Measurements from ENCODE around the gene PHLPP1.
A peak's percentile ranks its signal among the peaks of the same experiment; 100 is the strongest.
"Not testable (repeated sequence)": the region's sequence is repeated elsewhere in the genome, so short reads cannot be mapped to it uniquely, and the experiment has no call there.

PHLPP1 gene

GRCh38 chr18:62715436-62715758 is at the start of gene PHLPP1:
Gene PHLPP1 (plus strand): TSS chr18:62715541. CDS start chr18:62715684, 143 bp downstream.
- DNase-seq = no peak

- no peak for DNase-seq
Observed at GRCh38 chr18:62669225-62669624, 46.1 kb upstream of the PHLPP1 start.

GRCh38 chr18:62670573-62670972 is 44.8 kb upstream of the PHLPP1 start:
- DNase-seq = no peak

GRCh38 chr18:62672600-62672999 is 42.7 kb upstream of the PHLPP1 start:
- DNase-seq = no peak

DNA sequence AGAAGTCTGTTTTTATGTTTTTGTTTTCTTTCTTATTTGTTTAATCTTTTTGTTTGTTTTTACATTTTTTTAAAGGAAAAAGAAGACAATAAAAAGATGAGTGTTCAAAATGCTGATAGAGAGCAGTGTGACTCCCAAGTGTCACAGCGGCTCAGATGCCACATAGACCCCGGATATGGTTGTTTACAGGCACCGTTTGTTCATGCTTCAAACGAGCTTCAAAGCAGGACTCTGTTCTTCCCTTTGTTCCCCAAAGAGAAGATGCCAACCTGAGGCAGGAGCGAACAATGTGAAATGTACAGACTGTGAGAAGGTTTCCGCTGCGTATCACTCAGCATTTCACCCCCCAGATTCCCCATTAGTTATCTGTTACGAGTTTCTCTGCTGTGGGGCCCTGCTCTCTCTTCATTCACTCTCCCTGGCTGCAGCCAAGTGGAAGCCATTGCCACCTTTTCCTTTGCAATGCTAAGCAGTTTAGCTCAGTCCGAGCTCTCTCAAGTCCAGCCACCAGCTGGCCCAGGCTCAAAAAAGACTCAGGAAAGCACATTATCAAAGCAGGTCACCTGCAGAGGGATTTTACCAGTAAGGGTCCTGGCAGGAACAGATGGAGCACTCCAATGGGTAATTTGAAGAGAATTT is 36.4 kb upstream of the PHLPP1 start:
- DNase-seq = no peak

- no peak for DNase-seq
Observed at GRCh38 chr18:62682371-62682770, 33.0 kb upstream of the PHLPP1 start.

- no peak for DNase-seq
Observed at GRCh38 chr18:62683935-62684334, 31.4 kb upstream of the PHLPP1 start.

DNA sequence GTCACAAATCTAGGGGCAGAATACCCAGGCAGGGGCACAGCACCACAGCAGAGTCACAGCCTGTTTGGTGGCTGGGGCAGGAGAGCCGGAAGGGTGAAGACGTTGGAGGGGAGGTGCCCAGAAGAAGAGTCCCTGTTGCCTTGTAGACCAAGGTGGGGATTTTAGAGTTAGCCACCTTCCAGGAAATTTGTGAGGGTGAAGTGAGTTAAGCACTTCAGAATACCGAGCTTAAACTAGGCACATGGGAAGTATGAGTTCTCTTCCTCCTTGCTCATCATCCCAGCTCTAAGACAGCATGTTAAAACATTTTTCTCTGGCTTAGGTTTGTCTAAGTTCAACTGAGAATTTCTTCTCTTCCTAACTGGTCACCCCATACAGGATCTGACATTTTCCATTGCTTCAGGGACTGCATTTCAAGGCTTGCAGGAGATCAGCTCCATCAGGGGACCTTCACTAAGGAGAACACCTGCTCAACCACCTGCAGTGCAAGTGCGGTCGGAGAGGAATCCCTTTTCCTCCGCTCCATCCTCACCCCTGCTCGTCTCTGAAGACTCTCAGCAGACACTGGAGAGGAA is 26.5 kb upstream of the PHLPP1 start:
- DNase-seq = no peak

DNA sequence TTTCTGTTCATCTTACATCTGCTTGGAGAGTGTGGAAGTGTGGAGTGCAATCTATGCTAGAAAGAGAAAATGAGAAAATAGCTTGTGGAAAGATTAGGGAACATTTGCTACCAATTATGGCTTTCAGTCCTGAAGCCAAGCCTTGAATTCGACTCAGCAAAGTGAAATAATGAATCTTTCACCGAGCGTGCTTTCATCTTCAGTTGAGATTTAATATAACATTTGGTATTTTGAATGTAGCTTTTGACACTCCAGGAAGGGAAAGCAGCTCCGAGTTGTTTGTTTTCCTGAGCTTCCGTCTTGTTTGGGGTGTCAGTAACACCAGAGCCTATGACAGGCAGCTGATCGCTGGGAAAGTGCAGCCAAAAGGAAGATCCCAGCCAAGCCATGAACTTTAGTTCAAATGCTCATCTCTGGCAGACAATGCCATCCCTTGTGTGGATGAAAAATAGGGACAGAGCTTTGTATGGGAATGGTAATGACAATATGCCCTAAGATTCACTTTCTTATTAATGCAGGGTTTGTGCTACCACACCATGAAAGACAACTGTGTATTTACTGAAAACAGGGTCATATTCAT is 25.0 kb upstream of the PHLPP1 start:
- no peak for DNase-seq

DNA sequence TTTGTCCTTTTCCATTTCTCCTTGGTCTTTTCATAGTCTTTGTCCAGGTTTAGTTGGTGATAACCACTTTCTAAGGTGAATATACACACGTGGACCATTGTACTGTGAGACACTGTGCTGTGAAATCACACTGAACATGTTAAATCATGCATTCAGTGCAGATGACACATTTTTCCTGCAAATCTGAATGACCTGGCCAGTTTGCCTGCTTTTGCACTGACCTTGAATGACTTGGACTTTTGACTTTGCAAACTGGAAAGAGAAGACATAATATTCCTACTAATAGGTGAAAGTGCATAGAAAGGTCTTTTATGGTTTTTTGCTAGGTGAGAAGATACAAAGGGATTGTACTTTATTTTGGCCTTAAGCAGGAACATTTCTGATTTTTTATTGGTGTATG is 21.7 kb upstream of the PHLPP1 start:
- DNase-seq = no peak

DNA sequence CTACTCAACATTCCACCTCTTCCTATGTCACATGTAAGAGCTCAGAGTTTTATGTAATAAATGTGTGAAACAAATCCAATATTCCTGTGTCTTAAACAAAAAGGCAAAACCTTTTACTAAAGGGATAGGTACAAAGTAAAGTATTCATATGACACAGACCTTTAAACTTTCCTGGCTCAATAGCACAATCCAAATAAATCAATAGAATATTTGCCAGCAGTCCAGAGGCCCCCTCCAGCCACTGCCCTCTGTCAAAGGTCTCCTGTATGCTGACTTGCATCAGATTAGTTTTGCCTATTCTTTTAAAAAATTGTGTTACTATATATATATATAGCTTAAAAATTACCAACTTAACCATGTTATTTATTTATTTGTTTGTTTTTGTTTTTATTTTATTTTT is 17.7 kb upstream of the PHLPP1 start:
- no peak for DNase-seq

- DNase-seq = no peak
Observed at GRCh38 chr18:62702259-62702658, 13.1 kb upstream of the PHLPP1 start.

DNA sequence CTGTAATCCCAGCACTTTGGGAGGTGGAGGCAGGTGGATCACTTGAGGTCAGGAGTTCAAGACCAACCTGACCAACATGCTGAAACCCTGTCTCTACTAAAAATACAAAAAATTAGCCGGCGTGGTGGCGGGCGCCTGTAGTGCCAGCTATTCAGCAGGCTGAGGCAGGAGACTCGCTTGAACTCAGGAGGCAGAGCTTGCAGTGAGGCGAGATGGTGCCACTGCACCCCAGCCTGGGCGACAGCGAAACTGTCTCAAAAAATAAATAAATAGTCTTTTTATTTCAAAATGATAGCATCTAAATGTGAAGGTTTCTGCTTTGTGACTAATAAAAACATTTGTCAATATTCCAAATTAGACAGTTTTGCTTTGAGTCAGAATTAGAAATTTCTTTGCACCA is 8.5 kb upstream of the PHLPP1 start:
- DNase-seq = not testable (repeated sequence)

DNA sequence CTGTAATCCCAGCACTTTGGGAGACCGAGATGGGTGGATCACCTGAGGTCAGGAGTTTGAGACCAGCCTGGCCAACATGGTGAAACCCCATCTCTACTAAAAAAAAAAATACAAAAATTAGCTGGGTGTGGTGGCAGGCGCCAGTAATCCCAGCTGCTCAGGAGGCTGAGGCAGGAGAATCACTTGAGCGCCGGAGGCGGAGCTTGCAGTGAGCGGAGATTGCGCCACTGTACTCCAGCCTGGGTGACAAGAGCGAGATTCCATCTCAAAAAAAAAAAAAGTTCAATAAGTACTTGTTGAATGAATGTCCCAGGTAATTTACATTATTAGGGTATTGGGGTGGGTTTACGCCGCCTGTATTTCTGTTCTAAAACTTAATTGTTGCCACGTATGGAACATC is 5.4 kb upstream of the PHLPP1 start:
- not testable (repeated sequence) for DNase-seq

DNA sequence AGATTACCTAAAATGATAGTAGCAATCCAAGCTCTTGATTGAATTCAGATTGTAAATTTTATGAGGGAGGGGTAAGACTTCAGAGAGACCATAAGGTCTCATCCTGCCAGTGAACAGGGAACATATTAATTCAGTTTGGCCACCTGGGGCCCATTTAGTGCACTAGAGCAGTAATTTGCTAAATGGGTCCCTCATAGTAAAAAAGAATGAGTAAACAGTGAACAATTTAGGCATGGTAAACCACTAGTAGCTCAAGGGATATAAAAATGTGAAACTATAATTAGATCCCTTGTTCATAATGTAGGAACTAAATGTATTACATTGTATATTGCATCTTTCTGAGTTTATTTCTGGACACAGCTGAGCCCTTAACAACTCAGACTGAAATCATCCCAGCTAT is 4.9 kb upstream of the PHLPP1 start:
- no peak for DNase-seq

- no peak for DNase-seq
Observed at GRCh38 chr18:62711781-62712180, 3.6 kb upstream of the PHLPP1 start.

- DNase-seq = no peak
Observed at GRCh38 chr18:62713651-62714247, 1.6 kb upstream of the PHLPP1 start.

DNA sequence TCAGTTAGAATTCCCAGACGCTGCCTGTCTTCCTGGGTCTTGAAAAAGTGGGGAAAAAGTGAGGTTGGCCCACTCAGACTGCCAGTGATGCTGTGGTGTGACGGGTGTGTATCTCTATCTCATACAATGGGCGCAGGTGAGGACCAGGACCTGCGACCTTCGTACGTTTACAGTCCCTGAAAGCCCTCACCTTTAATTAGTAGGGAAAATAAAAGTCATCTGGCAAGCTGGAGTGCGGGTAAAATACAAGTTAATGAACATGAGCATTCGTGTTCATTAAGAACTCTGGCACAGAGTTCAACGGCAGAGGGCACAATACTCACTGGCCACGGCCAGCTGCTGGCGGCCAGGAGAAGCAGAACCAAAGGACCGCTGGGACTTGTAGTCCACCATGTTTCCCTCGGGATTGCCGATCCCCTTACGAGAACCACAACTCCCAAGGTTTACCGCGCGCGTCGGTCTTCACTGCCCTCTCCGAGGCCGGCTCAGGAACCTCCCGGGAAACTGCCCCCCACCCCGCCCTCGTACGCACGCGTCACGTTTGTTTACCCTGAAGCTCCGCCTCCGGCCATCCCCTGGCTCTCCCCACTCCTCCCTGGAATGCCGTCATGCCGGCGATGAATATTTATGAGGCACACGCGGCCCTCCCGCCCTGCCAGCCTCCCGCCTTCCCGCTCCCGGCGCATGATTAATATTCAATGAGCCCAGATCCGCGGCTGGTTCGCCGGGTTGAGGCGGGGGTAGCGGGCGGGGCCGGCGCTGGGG is 488 bp upstream of the PHLPP1 start:
- DNase-seq = peak; percentile 81

GRCh38 chr18:62715759-62716615 is 646 bp downstream of the PHLPP1 start:
- peak; percentile 68 for DNase-seq

DNA sequence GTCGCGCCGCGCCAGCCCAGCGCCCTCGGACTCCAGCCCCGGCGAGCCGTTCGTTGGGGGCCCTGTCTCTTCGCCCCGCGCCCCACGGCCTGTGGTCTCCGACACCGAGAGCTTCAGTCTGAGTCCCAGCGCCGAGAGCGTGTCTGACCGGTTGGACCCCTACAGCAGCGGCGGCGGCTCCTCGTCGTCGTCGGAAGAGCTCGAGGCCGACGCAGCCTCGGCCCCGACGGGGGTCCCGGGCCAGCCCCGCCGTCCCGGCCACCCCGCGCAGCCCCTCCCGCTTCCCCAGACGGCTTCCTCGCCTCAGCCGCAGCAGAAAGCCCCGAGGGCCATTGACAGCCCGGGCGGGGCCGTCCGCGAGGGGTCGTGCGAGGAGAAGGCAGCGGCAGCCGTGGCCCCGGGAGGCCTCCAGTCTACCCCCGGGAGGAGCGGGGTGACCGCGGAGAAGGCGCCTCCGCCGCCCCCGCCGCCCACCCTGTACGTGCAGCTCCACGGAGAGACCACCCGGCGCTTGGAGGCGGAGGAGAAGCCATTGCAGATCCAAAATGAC is 1.4 kb downstream of the PHLPP1 start:
- DNase-seq = peak; percentile 49

GRCh38 chr18:62717169-62717924 is 2.0 kb downstream of the PHLPP1 start:
- DNase-seq = peak; percentile 35
